ENCODE measurements around the gene DBT.
"Not testable (repeated sequence)": the region's sequence is repeated elsewhere in the genome, so short reads cannot be mapped to it uniquely, and the experiment has no call there.

Gene DBT

DNA sequence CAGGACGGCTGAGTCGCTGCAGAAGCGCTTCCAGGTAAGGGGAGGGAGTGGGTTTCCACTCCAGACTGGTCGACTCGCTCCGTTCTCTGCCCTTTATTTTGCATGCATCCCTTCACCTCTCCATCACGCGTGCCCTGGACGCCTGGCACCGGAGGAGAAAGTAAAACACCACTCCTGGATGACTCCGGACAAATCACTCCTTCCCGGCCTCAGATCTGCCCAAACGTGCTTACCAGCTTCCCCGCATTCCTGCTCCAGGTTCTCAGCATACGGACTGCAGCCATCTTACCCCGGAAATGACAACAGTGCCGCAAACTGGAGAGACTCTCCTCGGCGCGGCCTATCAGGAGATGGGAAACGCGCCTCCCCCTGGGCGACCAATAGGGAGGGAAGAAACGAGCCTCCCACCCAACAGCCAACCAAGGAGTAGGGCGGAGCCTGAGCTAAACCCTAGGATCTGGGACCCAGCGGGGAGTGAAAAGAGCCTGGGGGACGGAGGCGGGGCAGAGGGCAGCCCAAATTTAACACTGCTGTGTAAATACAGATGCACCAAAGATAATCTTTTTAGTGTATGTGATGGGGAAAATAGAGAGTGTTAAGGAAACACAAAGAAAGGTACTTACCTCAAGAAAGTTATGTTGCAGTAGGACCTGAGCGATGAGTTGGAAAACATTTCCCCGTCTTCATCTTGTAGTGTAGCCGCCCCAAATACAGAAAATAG lies at the start of gene DBT:
TSS of gene DBT (minus strand) at position 298 of the 721 bp plus-strand sequence. CDS start at position 284, 14 bp downstream.
- peak; percentile 29 for DNase-seq

DNA sequence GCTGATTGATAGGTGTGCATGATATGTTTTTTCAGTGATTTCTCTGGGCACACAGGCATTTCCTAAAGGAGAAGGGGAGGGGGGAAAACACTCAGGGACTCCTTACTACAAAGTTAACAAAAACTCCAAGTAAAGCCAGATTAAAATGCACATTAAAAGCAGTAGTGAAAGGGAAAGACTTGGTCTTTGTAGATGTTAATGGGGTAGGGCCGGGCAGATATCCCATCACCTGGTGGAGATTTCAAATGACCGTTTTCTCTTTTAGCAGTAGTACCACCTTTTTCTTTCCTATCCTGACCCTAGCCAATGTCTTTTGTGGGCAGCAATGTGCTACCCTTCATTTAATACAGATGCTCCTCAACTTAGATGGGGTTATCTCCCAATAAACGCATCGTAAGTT lies 48.9 kb upstream of the DBT start:
- DNase-seq = no peak

DNA sequence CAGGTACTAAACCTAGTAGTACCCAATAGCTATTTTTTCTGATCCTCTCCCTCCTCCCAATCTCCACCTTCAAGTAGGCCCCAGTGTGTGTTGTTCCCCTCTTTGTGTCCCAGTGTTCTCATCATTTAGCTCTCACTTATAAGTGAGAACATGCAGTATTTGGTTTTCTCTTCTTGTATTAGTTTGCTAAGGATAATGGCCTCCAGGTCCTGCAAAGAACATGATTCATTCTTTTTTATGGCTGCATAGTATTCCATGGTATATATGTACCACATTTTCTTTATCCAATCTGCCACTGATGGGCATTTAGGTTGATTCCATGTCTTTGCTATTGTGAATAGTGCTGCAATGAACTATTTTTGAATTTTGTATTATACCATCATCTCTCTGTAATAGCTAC lies 47.4 kb upstream of the DBT start:
- not testable (repeated sequence) for DNase-seq

DNA sequence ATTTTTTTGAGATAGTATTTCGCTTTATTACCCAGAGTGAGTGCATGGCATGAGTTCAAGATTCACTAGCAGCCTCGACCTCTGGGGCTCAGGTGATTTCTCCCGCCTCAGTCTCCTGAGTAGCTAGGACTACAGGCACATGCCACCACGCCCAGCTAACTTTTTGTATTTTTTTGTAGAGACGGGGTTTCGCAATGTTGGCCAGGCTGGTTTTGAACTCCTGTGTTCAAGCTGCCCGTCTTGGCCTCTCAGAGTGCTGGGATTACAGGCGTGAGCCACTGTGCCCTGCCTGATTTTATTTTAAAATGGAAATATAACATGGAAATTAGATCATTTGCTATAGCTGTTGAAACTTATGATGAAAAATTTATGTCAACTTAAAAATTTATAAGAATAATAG lies 46.5 kb upstream of the DBT start:
- no peak for DNase-seq

DNA sequence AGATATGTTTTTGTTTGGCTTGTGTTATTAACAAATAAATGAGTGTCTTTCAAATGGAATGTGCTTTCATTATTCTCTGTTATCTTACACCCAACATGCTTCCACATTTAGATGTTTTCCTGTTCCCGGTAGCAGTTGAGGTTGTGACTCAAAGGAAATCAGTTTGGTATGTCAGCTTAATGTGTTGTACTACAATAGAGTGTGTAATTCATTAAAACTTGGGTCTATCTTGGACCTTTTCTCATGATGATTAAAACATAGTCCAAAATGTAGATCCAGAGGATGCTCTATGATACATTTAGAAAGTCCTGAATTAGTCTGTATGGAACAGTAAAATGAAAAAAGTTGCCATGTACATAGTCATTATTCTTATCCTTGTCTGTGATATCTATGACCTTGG lies 43.1 kb upstream of the DBT start:
- no peak for DNase-seq

DNA sequence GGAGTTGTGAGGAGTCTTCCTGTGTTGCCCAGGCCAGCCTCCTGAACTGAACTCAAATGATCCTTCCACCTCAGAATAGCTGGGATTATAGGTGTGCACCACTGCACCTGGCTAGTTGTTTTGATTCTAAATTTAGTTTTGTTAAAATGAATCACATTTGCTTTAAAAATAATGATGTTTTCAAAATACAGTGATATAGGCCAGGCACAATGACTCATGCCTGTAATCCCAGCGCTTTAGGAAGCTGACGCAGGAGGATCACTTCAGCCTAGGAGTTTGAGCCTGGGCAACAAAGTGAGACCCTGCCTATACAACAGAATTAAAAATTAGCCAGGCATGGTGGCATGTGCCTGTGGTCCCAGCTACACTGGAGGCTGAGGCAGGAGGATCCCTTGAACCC lies 40.7 kb upstream of the DBT start:
- DNase-seq = no peak

DNA sequence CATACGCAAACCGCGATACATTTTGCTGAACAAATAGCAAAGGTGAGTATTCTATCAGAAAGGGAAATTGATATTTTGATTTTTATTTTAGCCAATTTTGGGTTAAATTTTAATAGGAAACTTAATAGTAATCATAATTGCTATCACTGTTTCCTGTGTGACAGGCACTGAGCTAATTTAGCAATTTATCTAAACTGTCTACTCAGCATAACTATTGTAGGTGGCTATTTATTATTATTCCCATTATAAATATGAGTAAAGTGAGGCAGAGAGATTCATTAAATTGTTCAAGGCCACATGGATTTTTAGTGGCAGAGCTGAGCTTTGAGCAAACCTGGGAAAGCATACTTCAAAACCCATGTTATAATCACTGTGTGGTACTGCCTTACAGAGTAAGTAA lies 37.5 kb upstream of the DBT start:
- no peak for DNase-seq

DNA sequence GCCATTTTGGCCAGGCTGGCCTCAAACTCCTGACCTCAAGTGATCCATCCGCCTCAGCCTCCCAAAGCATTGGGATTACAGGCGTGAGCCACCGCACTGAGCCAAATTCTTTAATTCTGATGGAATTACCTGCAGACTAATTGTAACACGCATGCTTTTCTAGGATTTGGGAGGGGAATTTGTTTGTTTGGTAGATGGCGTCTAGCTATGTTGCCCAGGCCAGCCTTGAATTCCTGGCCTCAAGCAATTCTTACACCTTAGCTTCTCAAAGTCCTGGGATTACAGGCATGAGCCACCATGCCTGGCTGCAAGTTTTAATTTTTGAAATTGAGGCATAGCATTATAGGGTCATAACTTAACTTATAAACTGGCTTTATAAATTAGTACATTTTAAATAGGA lies 35.0 kb upstream of the DBT start:
- no peak for DNase-seq

DNA sequence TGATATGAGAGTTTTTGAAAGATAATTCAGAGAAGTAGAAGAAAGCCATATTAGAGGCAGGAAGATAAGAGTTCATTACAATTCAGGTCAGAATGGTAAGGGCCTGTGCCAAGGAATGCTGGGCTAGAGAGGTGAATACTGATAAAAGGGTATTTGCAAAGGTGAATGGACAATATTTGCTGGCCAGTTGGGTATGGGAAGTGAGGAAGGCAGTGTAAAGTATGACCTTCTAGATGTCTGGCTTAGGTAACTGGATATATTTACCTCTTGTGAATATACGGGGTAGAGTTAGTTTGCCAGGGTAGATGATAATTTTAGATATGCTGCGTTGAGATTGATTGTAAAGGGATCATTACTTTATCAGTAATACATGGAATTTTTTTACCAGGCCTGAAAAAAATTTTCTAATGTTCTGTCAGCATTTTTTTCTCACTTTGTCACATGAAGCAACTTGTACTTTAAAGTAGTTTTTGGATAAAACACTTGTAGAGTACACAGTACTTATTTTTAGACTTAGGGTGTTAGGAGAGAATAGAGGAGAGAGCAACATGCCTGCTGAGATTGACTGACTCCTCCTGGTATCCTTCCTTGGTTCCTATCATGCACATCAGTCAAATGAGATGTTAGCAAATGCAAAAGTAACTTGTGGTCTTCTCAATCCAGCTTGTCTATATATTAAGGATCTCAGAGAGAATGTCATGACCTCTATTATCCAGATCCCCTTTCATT lies 30.5 kb upstream of the DBT start:
- no peak for DNase-seq

DNA sequence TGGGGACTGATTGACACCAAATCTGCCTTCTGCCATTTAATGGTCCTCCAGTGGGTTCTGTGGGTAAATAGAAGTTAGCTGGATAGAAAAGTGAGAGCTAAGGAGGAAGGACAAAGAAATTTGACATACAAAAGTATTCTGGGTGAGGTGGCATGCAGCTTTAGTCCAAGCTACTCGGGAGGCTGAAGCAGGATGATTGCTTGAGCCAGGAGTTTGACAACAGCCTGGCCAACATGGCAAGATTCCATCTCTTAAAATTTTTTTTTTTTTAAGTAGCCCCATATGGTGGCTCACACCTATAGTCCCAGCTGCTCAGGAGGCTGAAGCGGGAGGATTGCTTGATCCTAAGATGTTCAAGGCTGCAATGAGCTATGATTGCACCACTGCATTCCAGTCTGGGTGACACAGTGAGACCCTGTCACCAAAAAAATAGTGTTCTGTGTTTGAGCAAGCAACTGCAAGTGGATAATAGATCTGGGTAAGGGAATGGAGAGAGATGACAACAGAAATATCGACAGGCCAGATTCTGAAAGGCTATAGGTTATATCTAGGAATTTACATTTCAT lies 29.8 kb upstream of the DBT start:
- no peak for DNase-seq

DNA sequence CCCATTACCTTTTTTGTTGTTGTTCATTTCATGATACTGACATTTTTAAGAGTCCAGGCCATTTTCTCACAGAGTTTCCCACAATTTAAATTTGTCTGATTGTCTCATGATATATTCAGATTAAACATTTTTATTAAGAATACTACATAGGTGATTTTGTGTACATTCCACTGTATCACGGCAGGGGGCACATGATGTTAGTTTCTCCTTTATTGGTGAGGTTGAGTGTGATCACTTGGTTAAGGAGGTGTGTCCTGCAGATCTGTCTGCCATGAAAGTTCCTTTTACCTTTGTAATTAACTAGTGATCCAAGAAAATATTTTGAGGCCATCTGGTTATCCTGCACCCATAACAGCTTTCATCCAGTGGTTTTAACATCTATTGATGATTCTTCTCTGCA lies 28.2 kb upstream of the DBT start:
- no peak for DNase-seq

DNA sequence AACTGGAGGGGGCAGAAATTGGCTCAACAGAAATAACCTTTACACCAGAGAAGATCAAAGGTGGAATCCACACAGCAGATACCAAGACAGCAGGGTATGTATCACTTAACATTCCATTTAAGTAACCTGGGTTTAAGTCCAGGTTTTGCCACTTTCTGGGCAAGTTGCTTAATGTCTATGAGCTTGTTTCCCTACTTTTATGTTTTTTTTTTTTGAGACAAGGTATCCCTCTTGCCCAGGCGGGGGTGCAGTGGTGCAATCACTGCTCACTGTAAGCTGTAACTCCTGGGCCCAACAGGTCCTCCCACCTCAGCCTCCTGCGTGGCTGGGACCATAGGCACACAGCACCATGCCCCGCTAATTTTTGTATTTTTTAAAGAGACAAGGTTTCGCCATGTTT lies 18.6 kb upstream of the DBT start:
- no peak for DNase-seq

DNA sequence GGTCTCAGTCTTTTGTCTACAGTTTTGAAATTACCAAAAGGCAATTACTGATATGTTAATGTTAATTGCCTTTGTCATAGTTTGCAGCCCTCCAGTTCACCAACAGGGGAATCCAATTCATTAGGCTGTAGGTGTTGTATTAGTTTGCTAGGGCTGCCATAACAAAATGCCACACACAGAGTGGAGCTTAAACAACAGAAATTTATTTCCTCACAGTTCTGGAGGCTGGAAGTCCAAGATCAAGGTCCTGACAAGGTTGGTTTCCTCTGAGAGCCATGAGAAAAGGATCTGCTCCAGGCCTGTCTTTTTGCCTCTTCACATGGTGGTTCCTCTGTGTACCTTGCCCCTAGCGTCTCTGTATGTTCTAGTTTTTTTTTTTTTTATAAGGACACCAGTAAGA lies 17.6 kb upstream of the DBT start:
- DNase-seq = no peak

DNA sequence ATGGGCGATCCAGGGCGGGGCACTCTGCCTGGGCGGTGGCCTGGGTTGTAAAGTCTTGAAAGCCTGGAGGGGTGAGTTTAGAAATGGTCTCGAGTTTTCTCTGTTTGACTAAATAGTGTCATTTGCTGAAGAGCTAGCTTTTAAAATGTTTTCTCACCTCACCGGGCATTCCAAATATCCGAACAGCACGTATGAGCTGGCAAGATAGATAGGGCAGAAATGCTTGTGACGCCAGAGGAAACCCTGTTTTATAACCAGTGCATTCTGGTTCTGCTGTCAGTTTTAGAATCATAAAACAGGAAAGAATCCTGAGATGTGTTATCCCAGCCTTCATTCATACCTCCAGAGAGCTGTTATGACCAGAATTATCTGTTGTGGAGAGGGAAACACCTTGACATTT lies 17.1 kb upstream of the DBT start:
- DNase-seq = no peak

DNA sequence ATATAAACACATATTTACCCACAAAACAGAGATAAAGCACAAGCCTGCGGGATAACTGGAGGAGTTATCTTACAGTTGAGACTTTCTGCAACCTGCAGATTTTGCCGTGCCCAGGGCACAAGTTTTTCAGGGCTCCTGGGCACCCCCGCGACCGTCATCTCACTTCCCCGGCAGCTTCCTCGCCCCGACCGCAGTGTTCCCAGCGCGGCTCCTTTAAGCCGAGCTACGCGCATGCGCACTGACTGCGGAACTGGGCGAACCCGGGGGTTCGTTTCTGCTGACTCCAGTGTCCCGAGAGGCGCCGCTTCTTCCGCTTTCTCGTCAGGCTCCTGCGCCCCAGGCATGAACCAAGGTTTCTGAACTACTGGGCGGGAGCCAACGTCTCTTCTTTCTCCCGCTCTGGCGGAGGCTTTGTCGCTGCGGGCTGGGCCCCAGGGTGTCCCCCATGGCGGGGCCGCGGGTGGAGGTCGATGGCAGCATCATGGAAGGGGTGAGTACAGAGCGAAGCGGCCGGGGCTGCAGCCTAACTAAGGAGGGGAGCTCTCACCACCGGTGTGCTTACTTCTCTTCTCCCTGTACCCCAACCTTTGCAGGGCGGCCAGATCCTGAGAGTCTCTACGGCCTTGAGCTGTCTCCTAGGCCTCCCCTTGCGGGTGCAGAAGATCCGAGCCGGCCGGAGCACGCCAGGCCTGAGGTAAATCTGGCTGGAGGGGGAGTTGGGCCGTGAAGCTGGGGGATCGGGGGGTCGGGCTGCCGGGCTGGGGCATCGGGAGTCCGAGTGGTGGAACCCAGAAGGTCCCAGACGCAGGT lies 16.5 kb upstream of the DBT start, which contains the start of gene RTCA:
TSS of gene RTCA (plus strand) at position 286 of the 810 bp plus-strand sequence. CDS start at position 446, 160 bp downstream.
- peak; percentile 42 for DNase-seq

DNA sequence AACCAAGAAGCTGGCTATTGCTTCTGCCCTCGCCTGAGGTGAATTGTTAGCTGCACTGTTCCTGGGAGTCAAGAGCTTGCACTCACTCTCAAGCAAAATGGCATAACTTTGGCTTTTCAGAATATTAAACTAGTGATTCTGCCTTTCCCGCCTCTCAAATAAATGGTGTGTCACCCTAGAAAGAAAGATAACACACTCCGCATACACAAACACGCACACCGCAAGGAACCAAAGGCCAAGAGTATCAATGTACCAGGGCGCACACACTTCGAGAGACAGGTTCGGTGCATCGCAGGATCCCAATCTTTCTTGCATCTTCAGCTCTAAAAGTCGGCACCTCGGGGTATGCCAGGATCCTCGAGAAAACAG lies 15.9 kb upstream of the DBT start:
- DNase-seq = no peak

DNA sequence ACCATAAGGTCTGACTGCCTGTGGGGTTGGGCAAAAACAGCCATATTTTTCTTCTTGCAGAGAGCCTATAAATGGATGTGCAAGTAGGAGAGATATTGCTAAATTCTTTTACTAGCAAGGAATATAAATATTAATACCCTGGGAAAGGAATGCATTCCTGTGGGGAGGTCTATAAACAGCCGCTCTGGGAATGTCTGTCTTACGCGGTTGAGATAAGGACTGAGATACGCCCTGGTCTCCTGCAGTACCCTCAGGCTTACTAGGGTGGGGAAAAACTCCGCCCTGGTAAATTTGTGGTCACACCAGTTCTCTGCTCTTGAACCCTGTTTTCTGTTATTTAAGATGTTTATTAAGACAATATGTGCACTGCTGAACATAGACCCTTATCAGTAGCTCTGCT lies 14.4 kb upstream of the DBT start:
- not testable (repeated sequence) for DNase-seq

DNA sequence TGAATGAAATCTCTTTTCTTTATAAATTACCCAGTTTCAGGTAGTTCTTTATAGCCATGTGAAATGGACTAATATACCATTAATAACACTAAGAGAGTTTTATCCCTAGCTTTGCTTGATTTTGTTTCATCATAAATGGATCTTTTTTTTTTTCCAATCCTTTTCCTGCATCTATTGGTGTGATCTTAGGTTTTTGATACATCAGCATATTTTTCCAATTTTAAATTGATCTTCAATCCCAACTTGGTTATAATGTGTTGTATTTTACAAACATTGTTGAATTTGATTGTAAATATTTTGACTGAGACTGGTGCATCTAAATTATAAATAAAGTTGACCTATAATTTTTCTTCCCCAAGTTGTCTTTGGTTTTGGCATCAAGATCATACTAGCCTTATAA lies 12.1 kb upstream of the DBT start:
- DNase-seq = no peak

DNA sequence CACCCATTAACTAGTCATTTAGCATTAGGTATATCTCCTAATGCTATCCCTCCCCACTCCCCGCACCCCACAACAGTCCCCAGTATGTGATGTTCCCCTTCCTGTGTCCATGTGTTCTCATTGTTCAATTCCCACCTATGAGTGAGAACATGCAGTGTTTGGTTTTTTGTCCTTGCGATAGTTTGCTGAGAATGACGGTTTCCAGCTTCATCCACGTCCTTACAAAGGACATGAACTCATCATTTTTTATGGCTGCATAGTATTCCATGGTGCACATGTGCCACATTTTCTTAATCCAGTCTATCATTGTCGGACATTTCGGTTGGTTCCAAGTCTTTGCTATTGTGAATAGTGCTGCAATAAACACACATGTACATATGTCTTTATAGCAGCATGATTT lies 8.8 kb upstream of the DBT start:
- DNase-seq = not testable (repeated sequence)

DNA sequence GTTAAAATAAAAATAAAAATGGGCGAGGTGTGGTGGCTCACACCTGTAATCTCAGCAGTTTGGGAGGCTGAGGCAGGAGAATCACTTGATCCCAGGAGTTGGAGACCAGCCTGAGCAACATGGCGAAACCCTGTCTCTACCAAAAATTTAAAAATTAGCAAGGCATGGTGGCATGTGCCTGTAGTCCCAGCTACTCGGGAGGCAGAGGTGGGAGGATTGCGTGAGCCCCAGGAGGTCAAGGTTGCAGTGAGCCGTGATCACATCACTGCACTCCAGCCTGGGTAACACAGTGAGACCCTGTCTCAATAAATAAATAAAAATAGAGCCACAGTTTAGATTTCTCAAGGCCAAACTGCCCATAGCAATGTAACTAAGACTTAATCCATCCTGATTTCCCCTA lies 6.6 kb upstream of the DBT start:
- not testable (repeated sequence) for DNase-seq

DNA sequence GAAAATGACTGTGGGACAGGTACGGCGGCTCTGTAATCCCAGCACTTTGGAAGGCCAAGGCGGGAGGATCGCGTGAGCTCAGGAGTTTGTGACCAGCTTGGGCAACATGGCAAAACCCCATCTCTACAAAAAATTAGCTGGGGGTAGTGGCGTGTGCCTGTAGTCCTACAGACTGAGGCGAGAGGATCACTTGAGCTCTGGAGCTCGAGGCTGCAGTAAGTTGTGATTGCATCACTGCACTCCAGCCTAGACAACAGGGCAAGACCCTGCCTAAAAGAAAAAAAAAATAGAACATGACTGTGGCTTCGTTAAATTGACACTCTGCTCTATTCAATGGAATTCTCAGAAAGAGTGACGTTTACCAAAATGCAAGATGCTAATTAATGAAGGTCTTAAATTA lies 3.9 kb upstream of the DBT start:
- DNase-seq = no peak

DNA sequence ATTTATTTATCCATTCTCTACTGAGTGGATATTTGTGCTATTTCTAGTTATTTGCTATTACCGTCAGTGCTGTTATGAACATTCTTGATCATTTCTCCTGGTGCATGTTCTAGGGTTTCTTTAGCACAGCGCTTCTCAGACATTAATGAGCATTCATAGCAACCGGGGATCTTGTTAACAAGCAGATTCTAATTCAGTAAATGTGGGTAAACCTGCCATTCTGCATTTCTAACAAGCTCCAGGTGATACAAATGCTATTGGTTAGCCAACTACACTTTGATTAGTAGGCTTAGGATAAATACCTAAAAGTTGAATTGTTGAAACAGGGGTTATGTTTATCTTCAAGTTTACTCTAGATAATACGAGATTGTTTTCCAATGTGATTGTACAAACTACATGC lies 3.3 kb upstream of the DBT start:
- DNase-seq = no peak

DNA sequence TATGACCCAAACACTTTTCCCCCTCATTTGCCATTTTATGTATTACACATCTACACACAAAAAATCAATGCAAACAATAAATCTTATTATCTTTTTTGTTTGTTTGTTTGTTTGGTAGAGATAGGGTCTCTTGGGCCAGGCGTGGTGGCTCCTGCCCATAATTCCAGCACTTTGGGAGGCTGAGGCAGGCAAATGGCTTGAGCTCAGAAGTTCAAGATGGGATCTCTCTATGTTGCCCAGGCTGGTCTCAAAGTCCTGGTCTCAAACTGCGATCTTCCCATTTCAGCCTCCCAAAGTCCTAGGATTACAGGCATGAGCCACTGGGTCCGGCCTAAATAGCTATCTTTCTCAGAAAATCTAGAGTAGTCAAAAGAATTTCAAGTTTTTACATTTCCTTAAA lies 1.2 kb upstream of the DBT start:
- DNase-seq = no peak
